ENCODE results near the gene KLC1.

DNA sequence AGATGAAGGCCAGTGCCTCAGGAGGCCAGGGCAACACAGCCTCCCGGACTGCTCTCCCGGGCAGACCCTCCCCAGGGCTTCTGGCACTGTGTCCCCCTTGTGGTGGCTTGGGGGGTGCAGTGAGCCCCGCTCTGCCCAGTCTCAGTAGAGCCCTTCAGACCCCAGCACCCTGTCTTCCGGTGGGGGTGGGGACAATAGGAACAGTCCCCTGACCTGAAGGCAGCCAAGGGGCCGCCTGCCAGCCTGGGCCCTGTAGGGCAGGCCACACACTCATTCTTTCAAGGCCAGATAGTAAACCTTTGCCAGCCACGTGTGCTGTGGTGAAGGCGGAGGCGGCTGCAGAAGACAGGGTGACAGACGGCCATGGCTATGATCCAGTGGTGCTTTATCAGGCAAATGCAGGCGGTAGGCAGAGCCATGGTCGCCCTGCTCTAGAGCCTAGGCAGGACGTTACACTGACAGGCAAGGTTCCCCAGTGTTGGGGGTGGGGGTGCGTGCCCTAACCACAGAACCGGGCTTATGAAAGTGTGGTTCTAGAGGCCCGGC, 101.6 kb downstream of the KLC1 start:
- TF ChIP-seq, protein P1, sequence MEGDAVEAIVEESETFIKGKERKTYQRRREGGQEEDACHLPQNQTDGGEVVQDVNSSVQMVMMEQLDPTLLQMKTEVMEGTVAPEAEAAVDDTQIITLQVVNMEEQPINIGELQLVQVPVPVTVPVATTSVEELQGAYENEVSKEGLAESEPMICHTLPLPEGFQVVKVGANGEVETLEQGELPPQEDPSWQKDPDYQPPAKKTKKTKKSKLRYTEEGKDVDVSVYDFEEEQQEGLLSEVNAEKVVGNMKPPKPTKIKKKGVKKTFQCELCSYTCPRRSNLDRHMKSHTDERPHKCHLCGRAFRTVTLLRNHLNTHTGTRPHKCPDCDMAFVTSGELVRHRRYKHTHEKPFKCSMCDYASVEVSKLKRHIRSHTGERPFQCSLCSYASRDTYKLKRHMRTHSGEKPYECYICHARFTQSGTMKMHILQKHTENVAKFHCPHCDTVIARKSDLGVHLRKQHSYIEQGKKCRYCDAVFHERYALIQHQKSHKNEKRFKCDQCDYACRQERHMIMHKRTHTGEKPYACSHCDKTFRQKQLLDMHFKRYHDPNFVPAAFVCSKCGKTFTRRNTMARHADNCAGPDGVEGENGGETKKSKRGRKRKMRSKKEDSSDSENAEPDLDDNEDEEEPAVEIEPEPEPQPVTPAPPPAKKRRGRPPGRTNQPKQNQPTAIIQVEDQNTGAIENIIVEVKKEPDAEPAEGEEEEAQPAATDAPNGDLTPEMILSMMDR (conservative IDR thresholded peaks at IDR 0.05; ENCODE audit: low read depth, low read length), result no peak
- TF ChIP-seq EZH2 (IDR thresholded peaks at IDR 0.05; ENCODE audit: borderline replicate concordance, low read depth, low read length, poor library complexity, severe bottlenecking), result no peak
